Brain microvascular endothelial cell (primary cell): ENCODE data around the gene IFRD1.

Experiments
- DNase-seq: peaks from one replicate; pipeline ENCODE4 v3.0.0-alpha.2; 2020
- H3K27ac ChIP-seq: fragments of 250-450 bp; sonication (Bioruptor Pico); 2 replicates; pipeline ENCODE4 v1.5.1; 2020; ENCODE audit warnings: mild to moderate bottlenecking, moderate library complexity
- H3K27me3 ChIP-seq: fragments of 250-450 bp; sonication (Bioruptor Pico); replicated peaks from 2 replicates; pipeline ENCODE4 v1.5.1; 2020; ENCODE audit warnings: mild to moderate bottlenecking
- H3K36me3 ChIP-seq: fragments of 250-450 bp; sonication (Bioruptor Pico); replicated peaks from 2 replicates; pipeline ENCODE4 v1.5.1; 2020; ENCODE audit warnings: mild to moderate bottlenecking
- H3K4me3 ChIP-seq: 2 replicates; pipeline ENCODE4 v1.5.1; 2011; ENCODE audit warnings: low read depth, mild to moderate bottlenecking, control low read depth, low read length, moderate library complexity
- in situ Hi-C: cut with HindIII; loops from 2 replicates; pipeline ENCODE4 v1.10.0; 2017; ENCODE audit warnings: low sequenced_read_pairs, low pct_ligation_motif_present
- TF ChIP-seq, protein P1 (sequence below): IDR thresholded peaks from 2 replicates; pipeline ENCODE4 v1.5.1; 2011; ENCODE audit warnings: low read depth, mild to moderate bottlenecking, moderate library complexity, low read length, control low read depth, inconsistent platforms; ENCODE audit errors: missing control alignments

The IFRD1 gene

DNA sequence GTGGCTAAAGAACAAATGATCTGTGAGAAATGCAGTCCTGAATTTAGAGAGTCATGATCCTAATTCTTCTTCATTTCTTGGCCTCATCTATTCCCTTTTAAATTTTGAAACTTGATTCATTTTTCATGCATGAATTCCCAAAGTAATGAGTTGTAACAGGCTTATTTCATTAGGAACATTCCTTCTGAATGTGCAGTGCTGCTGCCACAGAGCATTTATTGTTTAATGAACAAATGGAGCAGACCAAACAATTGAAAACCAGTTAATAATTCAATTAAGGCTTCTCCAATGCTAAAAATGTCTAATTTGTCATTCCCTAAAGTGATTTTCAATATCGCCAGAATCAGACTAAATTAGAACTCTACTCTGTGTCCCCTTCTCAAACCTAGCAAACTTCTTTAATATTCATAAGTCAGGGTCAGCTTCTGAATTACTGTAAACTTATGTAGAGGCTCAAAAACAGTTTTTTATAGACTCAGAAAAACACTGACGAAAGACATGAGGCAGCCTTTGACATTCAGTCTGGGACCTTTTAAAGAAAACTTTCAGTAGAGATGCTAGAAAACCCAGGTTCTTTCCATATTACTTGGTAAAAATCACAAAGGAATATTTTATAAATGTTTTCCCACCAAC lies 45.0 kb downstream of the IFRD1 start:
- in situ Hi-C loops, result no loop called here
- H3K4me3 ChIP-seq, result no peak overlapping the region
- no peaks in the 10 kb centered on the region for H3K36me3 ChIP-seq
- TF ChIP-seq, protein P1, sequence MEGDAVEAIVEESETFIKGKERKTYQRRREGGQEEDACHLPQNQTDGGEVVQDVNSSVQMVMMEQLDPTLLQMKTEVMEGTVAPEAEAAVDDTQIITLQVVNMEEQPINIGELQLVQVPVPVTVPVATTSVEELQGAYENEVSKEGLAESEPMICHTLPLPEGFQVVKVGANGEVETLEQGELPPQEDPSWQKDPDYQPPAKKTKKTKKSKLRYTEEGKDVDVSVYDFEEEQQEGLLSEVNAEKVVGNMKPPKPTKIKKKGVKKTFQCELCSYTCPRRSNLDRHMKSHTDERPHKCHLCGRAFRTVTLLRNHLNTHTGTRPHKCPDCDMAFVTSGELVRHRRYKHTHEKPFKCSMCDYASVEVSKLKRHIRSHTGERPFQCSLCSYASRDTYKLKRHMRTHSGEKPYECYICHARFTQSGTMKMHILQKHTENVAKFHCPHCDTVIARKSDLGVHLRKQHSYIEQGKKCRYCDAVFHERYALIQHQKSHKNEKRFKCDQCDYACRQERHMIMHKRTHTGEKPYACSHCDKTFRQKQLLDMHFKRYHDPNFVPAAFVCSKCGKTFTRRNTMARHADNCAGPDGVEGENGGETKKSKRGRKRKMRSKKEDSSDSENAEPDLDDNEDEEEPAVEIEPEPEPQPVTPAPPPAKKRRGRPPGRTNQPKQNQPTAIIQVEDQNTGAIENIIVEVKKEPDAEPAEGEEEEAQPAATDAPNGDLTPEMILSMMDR, result no peak
- DNase-seq, result no peak
- H3K27me3 ChIP-seq, result no peaks in the 10 kb centered on the region
- no peak overlapping the region for H3K27ac ChIP-seq

DNA sequence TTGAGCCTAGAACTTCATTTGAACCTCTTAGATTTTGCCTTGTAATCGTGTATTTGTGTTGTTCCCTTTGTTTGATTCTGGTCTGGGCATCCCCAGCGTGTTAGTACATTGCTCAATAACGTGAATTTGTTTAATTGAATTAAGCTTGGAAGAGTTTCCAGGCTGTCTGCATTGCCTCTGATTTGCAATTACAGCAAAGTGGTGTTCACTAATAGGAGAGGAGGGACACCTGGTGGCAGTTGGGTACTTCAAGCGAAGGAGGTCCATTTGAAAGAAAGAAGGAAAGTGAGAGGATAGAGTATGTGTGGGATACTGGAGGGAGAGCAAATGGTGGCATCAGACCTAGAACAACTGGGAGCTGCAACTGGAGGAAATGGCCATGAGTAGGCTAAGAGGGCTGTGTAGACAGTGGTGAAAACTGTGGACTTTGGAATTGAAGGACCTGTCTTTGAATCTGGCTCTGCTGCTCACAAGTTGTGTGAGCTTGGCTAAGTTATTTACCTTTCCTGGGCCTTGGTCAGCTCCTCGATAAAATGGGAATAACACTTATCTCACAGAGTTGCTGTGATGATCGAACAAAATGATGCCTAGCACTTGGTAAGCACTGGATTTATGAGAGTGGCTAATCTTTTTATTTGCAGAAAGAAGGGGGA lies 45.7 kb downstream of the IFRD1 start:
- DNase-seq, result peak; percentile 51
- no peak overlapping the region for H3K4me3 ChIP-seq
- no peaks in the 10 kb centered on the region for H3K27me3 ChIP-seq
- TF ChIP-seq, protein P1, result peak; percentile 77
- H3K36me3 ChIP-seq, result no peaks in the 10 kb centered on the region
- no peak overlapping the region for H3K27ac ChIP-seq
- in situ Hi-C loops, result no loop called here

DNA sequence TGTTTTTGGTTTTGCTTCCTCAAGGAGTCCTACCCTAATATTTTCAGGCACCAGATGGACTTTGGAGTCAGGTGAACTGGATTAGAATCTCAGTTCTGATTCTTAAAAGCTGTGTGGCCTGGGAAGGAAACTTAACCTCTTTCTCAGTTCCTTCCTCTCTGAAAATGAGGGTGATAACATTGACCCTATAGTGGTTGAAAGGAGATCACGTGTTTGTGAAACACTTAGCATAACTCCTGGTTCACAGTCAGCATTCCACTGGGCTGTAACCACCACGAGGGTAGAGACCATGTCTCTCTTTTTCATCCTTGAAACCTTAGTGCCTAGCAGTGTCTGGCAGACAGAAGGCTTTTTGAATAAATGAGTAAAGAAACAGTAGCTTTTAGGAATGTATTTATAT lies 47.2 kb downstream of the IFRD1 start:
- DNase-seq, result no peak

DNA sequence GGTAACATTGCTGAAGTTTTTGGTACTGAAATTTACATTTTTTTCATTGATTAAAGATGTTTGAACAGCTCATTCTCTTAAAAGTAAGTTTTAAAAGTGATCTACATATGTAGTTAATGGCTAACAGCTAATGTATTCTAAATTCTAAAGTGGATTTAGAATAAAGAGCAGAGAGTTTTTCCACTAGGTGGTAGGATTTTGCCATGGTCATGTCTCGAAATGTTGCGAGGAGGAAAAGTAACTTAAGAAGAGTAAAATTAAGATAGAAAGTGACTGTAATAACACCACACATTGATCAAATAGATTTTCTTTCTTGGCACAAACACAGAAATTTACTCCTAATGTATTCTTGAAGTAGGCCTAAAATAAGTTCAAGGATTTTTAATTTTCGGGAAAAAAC lies 50.4 kb downstream of the IFRD1 start:
- TF ChIP-seq, protein P1, result peak; percentile 17
- Histone ChIP-seq H3K36me3 (no peaks in the 10 kb centered on the region), H3K27ac (no peak overlapping the region), H3K27me3 (no peaks in the 10 kb centered on the region), H3K4me3 (no peak overlapping the region)
- DNase-seq, result no peak
- in situ Hi-C loops, result no loop called here

More for the DNA sequence above, 47.2 kb downstream of the IFRD1 start:
- in situ Hi-C loops, result no loop called here
- no peak overlapping the region for H3K4me3 ChIP-seq
- no peaks in the 10 kb centered on the region for H3K27me3 ChIP-seq
- TF ChIP-seq, protein P1, result no peak
- H3K27ac ChIP-seq, result no peak overlapping the region
- H3K36me3 ChIP-seq, result no peaks in the 10 kb centered on the region

DNA sequence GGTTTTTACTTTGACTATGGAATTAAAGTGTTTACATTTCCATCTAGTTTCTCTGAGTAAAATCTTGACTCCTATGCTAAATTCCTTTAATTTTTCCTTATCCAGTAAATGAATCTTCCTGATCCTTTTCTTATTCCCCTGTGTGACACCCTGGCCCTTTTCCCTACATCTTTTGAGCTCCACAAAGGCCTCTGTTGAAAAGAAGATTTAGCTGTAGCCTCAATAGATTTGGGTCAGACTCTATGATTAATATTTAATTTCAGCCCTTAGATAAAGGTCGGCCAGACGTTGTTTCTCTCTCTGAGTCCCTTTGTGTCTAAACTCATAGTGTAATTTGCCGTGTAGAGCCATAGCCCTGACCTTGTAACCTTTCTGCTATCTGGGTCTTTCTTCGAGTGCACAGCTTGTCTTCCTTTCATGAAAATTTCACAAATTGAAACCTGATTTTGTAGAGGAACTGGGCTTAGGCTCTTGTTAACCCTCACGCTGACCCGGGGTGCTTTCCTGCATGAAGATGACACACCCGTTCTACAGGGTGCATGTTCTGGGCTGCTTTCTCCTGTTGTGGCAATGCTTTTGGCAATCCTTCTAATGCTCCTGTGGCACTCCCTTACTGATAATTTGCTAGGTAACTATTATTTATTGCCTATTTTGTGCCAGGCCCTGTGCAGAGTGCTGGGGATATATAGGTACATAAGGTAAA lies 51.7 kb downstream of the IFRD1 start:
- H3K27me3 ChIP-seq, result no peaks in the 10 kb centered on the region
- TF ChIP-seq, protein P1, result no peak
- no peak overlapping the region for H3K4me3 ChIP-seq
- DNase-seq, result no peak
- H3K27ac ChIP-seq, result no peak overlapping the region
- H3K36me3 ChIP-seq, result no peaks in the 10 kb centered on the region
- in situ Hi-C loops, result no loop called here
